Esophagus squamous epithelium (tissue), 5 donors: ENCODE results near the gene GDPD5. TPM values are rescaled to one million over a fixed set of nuclear protein-coding genes. Genes with fewer than 3 reads are reported as not detected.

Experiments used
- DNase-seq: peaks from one replicate; lab custom pipeline; 2025; lab: John Stamatoyannopoulos, UW
- H3K27ac ChIP-seq, 4 donors: fragments of 200-600 bp; sonication (generic); one replicate each; pipeline ENCODE4 v1.5.1; 2016 to 2019; ENCODE audit warnings: mild to moderate bottlenecking in 1 of 4
- H3K27me3 ChIP-seq, 4 donors: fragments of 200-600 bp; sonication (generic); 1 replicate in 3 of 4; 2 replicates in 1 of 4; pipeline versions ENCODE4 v1.5.1 to v1.6.0; 2017 to 2021; ENCODE audit warnings: antibody characterized with exemption in 1 of 4
- H3K36me3 ChIP-seq, 3 donors: fragments of 200-600 bp; sonication (generic); one replicate each; pipeline ENCODE4 v1.5.1; 2016 to 2019
- H3K4me1 ChIP-seq, 3 donors: fragments of 200-600 bp; sonication (generic); one replicate each; pipeline ENCODE4 v1.5.1; 2017 to 2019
- H3K4me3 ChIP-seq, 4 donors: fragments of 200-600 bp; sonication (generic); 1 replicate in 3 of 4; 2 replicates in 1 of 4; pipeline ENCODE4 v1.5.1; 2016 to 2019; ENCODE audit warnings: mild to moderate bottlenecking in 2 of 4, moderate library complexity in 1 of 4
- H3K9me3 ChIP-seq, 3 donors: fragments of 200-600 bp; sonication (generic); one replicate each; pipeline ENCODE4 v1.5.1; 2016 to 2019
- POLR2A ChIP-seq, 4 donors: fragments of 450-650 bp; IDR thresholded peaks; one replicate each; pipeline ENCODE4 v1.6.1; 2017; ENCODE audit warnings: antibody characterized with exemption in 4 of 4, mild to moderate bottlenecking in 4 of 4, moderate library complexity in 3 of 4
- WGBS, 2 donors: methylation state at CpG; one replicate each; pipeline ENCODE4 v1.1.5; 2018; 5-methylcytosine and 5-hydroxymethylcytosine counted together
- intact Hi-C: fragments of 100-400 bp; cut with DNase I; formaldehyde crosslinking; loops from one replicate; pipeline ENCODE4 v1.15.0; 2022
- total RNA-seq, 4 donors: library from RNA; depleted of rRNA; stranded (reverse); fragments of >200 nt; gene quantifications; one replicate each; pipeline ENCODE4 v1.1.0, GENCODE V29; 2016
- TF ChIP-seq, protein P1 (sequence below), 6 experiments: fragments of 450-650 bp in 4 of 6; fragments of 200-600 bp in 2 of 6; sonication (generic) in 2 of 6; IDR thresholded peaks; one replicate each; pipeline ENCODE4 v1.5.1; 2016 to 2019; ENCODE audit warnings: antibody characterized with exemption in 6 of 6, mild to moderate bottlenecking in 4 of 6, moderate library complexity in 4 of 6
- donor health status: DM: yes; HTN: yes; CAD: no.

The GDPD5 gene
- total RNA-seq, 4 donors from 2014 or later, result 0.57 to 2.3 (median 1.6) TPM

DNA sequence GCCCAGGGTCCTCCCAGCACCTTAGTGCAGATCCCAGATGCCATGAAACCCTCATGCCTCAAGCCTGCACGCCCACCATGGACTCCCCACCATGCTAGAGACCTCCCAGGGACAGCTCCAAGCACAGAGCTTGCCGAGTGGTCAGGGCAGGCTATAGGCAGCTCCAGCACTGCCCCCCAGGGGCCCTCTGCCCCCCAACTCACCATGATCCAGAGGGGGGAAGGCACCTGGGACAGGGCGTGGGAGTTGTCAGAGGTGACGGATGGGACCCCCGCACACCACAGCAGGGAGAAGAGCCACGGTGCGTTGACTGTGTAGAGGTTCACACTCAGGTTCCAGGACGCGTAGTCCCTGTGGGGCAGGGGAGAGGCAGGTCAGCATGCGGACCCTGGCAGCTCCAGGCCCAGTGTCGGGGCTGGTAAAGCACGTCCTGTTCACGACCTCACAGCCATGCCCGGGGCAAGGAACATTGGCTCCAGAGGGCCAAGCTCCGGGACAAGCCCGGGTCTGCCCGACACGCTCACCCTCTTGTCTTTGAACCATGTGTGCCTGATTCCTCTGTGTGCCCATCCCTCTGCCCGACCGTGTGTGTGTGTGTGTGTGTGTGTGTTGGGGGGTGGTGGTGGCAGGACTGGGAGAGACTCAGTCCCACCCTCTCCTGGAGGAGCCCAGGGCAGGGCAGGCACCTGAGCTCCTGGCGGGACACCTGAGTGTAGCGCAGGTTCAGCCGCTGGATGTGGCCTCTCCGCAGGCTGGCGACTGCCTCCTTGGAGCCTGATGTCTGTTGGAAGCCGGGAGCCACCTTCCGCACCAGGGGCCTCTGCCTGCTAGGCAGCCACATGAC lies 84.6 kb downstream of the GDPD5 start:
- H3K4me3 ChIP-seq, result no peak overlapping the region
- TF ChIP-seq POLR2A (IDR thresholded peaks at IDR 0.05), result no peak
- TF ChIP-seq, protein P1, sequence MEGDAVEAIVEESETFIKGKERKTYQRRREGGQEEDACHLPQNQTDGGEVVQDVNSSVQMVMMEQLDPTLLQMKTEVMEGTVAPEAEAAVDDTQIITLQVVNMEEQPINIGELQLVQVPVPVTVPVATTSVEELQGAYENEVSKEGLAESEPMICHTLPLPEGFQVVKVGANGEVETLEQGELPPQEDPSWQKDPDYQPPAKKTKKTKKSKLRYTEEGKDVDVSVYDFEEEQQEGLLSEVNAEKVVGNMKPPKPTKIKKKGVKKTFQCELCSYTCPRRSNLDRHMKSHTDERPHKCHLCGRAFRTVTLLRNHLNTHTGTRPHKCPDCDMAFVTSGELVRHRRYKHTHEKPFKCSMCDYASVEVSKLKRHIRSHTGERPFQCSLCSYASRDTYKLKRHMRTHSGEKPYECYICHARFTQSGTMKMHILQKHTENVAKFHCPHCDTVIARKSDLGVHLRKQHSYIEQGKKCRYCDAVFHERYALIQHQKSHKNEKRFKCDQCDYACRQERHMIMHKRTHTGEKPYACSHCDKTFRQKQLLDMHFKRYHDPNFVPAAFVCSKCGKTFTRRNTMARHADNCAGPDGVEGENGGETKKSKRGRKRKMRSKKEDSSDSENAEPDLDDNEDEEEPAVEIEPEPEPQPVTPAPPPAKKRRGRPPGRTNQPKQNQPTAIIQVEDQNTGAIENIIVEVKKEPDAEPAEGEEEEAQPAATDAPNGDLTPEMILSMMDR (IDR thresholded peaks at IDR 0.05), result no peak
- DNase-seq, result no peak
- H3K4me1 ChIP-seq, result peaks cover 0 to 19% (median 0%) of the 10 kb centered on the region in 3 donors
- H3K36me3 ChIP-seq, result no peaks in the 10 kb centered on the region
- WGBS, 2 donors, result 48 to 87% methylated on average over 7 to 12 of the region's 27 CpGs
- peaks cover 0 to 51% (median 0%) of the 10 kb centered on the region in 4 donors for H3K27me3 ChIP-seq
- intact Hi-C loops, result no loop called here
- no peak overlapping the region for H3K27ac ChIP-seq
- no peaks in the 10 kb centered on the region for H3K9me3 ChIP-seq

DNA sequence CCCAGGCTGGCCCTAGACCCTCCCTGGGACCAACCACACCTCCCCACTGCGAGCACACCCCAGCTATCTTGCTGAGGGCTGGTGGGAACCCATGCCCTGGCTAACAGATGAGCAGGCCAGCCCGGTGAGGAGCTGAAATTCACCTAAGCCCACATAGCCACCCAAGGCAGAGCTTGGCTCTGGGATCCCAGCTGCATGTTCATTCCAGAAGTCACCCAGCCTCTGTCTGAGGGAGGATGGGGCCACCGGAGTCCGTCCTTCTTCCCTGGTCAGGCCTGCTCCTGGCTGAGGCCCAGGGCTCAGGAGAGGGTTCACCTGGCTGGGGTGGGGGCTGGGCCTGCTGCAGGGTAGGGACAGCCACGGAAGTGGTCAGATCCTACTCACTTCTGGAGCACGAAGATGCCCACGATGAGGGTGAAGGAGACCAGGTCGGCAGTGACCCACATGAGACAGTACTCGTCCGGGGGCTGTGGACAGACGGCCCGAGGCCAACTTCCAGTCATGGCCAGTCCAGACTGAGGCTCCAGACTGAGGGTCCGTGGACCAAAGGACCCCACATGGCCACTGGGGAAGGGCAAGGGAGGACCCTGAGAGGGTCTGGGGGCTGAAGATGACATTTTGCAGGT lies 86.1 kb downstream of the GDPD5 start:
- DNase-seq, result no peak
- WGBS, 2 donors, result 70 to 87% methylated on average over 2 to 10 of the region's 13 CpGs
- intact Hi-C loops, result no loop called here
- no peaks in the 10 kb centered on the region for H3K36me3 ChIP-seq
- H3K9me3 ChIP-seq, result no peaks in the 10 kb centered on the region
- no peak overlapping the region for H3K27ac ChIP-seq
- H3K4me1 ChIP-seq, result peaks cover 0 to 15% (median 0%) of the 10 kb centered on the region in 3 donors
- TF ChIP-seq, protein P1 (IDR thresholded peaks at IDR 0.05), result no peak
- TF ChIP-seq POLR2A (IDR thresholded peaks at IDR 0.05), result no peak
- H3K4me3 ChIP-seq, result no peak overlapping the region
- H3K27me3 ChIP-seq, result peaks cover 0 to 51% (median 0%) of the 10 kb centered on the region in 4 donors

DNA sequence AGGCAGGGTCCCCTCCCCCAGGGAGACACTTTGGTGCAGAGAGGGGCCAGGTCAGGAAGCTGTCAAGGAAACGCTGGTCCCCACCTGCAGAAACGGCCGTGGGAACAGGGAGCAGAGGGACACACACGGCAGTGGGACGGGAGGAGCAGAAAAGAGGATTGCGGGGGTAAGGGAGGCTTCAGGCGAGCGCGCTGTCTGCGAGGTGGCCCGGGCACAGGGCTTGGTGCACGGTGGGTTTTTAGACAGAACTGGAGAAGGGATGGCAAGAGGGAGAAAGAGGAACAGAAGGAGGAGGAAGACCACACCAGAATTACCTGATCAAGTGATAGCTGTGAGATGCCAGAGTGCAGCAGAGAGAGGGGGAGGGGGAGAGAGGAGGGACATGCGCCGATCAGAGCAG lies 86.7 kb downstream of the GDPD5 start:
- WGBS, 2 donors, result 76 to 78% methylated on average over 14 of the region's 14 CpGs
- no peak for DNase-seq
- H3K27me3 ChIP-seq, result peaks cover 0 to 48% (median 0%) of the 10 kb centered on the region in 4 donors
- H3K36me3 ChIP-seq, result no peaks in the 10 kb centered on the region
- no peak overlapping the region for H3K27ac ChIP-seq
- TF ChIP-seq POLR2A (IDR thresholded peaks at IDR 0.05), result no peak
- TF ChIP-seq, protein P1 (IDR thresholded peaks at IDR 0.05), result no peak
- H3K4me3 ChIP-seq, result no peak overlapping the region
- no peaks in the 10 kb centered on the region for H3K9me3 ChIP-seq
- intact Hi-C loops, result no loop called here
- H3K4me1 ChIP-seq, result peaks cover 0 to 15% (median 0%) of the 10 kb centered on the region in 3 donors

DNA sequence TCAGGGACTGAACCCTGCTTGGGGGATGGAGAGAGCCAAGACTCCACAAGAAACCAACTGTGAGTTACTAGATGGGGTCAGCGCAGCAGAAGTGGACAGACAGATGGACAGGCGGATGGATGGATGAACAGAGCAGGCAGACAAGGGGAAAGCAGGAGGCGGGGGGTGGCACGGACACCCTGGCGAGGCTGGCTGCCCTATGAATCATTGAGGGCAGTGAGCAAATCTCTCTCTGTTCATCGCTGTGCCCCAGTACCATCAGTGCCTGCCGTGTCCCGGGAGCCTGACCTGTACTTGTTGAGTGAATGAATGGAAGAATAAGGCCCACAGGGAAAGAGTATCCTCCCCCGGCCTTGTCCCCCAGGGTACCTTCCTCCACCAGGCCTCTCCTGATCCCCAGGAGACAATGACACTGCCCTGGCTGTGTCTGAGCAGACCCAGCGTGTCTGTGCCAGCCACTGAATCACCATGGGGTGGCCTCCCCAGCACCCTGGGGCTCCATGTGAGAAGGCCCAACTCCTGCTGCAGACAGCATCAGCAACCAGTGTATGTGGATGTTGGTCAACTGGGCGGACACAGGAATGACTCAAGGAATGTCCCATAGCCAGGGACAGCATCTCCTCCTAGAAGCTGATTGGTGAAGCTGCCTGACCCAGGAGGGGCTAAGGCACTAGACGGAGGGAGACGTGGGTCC lies 87.6 kb downstream of the GDPD5 start:
- TF ChIP-seq, protein P1 (IDR thresholded peaks at IDR 0.05), result no peak
- TF ChIP-seq POLR2A (IDR thresholded peaks at IDR 0.05), result no peak
- no peak overlapping the region for H3K4me3 ChIP-seq
- 81 to 82% methylated on average over 9 to 11 of the region's 13 CpGs for WGBS, 2 donors
- no peaks in the 10 kb centered on the region for H3K9me3 ChIP-seq
- no peak for DNase-seq
- H3K36me3 ChIP-seq, result no peaks in the 10 kb centered on the region
- intact Hi-C loops, result no loop called here
- no peak overlapping the region for H3K27ac ChIP-seq
- H3K4me1 ChIP-seq, result peaks cover 0 to 15% (median 0%) of the 10 kb centered on the region in 3 donors
- peaks cover 0 to 48% (median 0%) of the 10 kb centered on the region in 4 donors for H3K27me3 ChIP-seq
